Keratinocyte (primary cell): ENCODE measurements around the gene LMCD1. TPM values are rescaled to one million over a fixed set of nuclear protein-coding genes. Genes with fewer than 3 reads are reported as not detected.

Source experiments
- DNase-seq: peaks from one replicate; pipeline ENCODE4 v3.0.0-alpha.2; 2011; ENCODE audit warnings: low read depth, missing footprints, low spot score
- FAIRE-seq: peaks from 2 replicates; lab custom pipeline; 2011; peaks lifted over from hg19 to GRCh38; lab: Jason Lieb, UNC
- H2AFZ ChIP-seq: 2 replicates; pipeline ENCODE4 v1.6.0; 2012; ENCODE audit warnings: low read length, control low read depth, inconsistent platforms; ENCODE audit not compliant: control insufficient read depth
- H3K27ac ChIP-seq: 2 replicates; pipeline ENCODE4 v1.5.1; 2011; ENCODE audit warnings: low read length; ENCODE audit not compliant: control insufficient read depth, insufficient read depth
- H3K27me3 ChIP-seq: 3 replicates; pipeline ENCODE4 v1.6.0; 2011; ENCODE audit warnings: low read length; ENCODE audit not compliant: control insufficient read depth, insufficient read depth; ENCODE audit errors: extremely low read depth
- H3K36me3 ChIP-seq, 2 experiments: 2 replicates in 1 of 2; 3 replicates in 1 of 2; pipeline ENCODE4 v1.5.1; 2011; ENCODE audit warnings: low read length in 2 of 2, mild to moderate bottlenecking in 1 of 2; ENCODE audit not compliant: control insufficient read depth in 2 of 2, insufficient read depth in 2 of 2; ENCODE audit errors: extremely low read depth in 1 of 2
- H3K4me1 ChIP-seq: 3 replicates; pipeline ENCODE4 v1.5.1; 2011; ENCODE audit warnings: low read length; ENCODE audit not compliant: control insufficient read depth, insufficient read depth; ENCODE audit errors: extremely low read depth
- H3K4me2 ChIP-seq: 3 replicates; pipeline ENCODE4 v1.6.0; 2011; ENCODE audit warnings: low read depth, low read length; ENCODE audit not compliant: control insufficient read depth, insufficient read depth; ENCODE audit errors: extremely low read depth
- H3K4me3 ChIP-seq, 3 experiments: fragments of 200-600 bp in 1 of 3; sonication (generic) in 1 of 3; 2 replicates in 2 of 3; 3 replicates in 1 of 3; pipeline ENCODE4 v1.5.1; 2011 to 2016; ENCODE audit warnings: low read length in 3 of 3, mild to moderate bottlenecking in 3 of 3, control low read depth in 2 of 3, inconsistent platforms in 1 of 3, low read depth in 1 of 3, mixed read lengths in 1 of 3, mixed run types in 1 of 3, moderate library complexity in 1 of 3; ENCODE audit not compliant: control insufficient read depth in 2 of 3, insufficient read depth in 2 of 3; ENCODE audit errors: extremely low read depth in 1 of 3
- H3K79me2 ChIP-seq: 2 replicates; pipeline ENCODE4 v1.6.0; 2012; ENCODE audit warnings: low read length; ENCODE audit not compliant: control insufficient read depth, insufficient read depth
- H3K9ac ChIP-seq: 3 replicates; pipeline ENCODE4 v1.6.0; 2011; ENCODE audit warnings: low read length; ENCODE audit not compliant: control insufficient read depth, insufficient read depth; ENCODE audit errors: extremely low read depth
- H3K9me1 ChIP-seq: 3 replicates; pipeline ENCODE4 v1.6.0; 2011; ENCODE audit warnings: low read length; ENCODE audit not compliant: control insufficient read depth, insufficient read depth; ENCODE audit errors: extremely low read depth
- H3K9me3 ChIP-seq: 2 replicates; pipeline ENCODE4 v1.5.1; 2012; ENCODE audit warnings: low read depth, low read length; ENCODE audit not compliant: control insufficient read depth
- H4K20me1 ChIP-seq: 3 replicates; pipeline ENCODE4 v1.6.0; 2011; ENCODE audit warnings: low read length; ENCODE audit not compliant: control insufficient read depth, insufficient read depth; ENCODE audit errors: extremely low read depth
- EZH2 ChIP-seq: IDR thresholded peaks from one replicate; pipeline ENCODE4 v1.6.1; 2012; ENCODE audit warnings: inconsistent platforms, mild to moderate bottlenecking, low read length, moderate library complexity
- dilution Hi-C: fragments of 300-500 bp; cut with MboI; formaldehyde crosslinking; loops from one replicate; pipeline ENCODE4 v1.7.0; 2020; ENCODE audit warnings: low sequenced_read_pairs; ENCODE audit not compliant: extremely low pct_ligation_motif_present
- polyA plus RNA-seq, 5 experiments: library from polyadenylated mRNA; depleted of rRNA in 3 of 5; stranded (reverse) in 3 of 5; stranded (forward) in 1 of 5; unstranded in 1 of 5; fragments of >200 nt; gene quantifications; 1 replicate in 1 of 5; 2 replicates in 3 of 5; 3 replicates in 1 of 5; pipeline versions ENCODE4 v1.2.1 to v1.2.3, GENCODE V29; 2011 to 2012; ENCODE audit warnings: missing spikeins in 2 of 5, low read depth in 1 of 5, low replicate concordance in 1 of 5
- TF ChIP-seq, protein P1 (sequence below), 3 experiments: IDR thresholded peaks in 1 of 3; conservative IDR thresholded peaks in 1 of 3; optimal IDR thresholded peaks in 1 of 3; 2 replicates in 2 of 3; 3 replicates in 1 of 3; pipeline versions ENCODE3 to v1.5.1; 2011; ENCODE audit warnings: low read length in 3 of 3, mild to moderate bottlenecking in 3 of 3, moderate library complexity in 2 of 3, control low read depth in 1 of 3, inconsistent platforms in 1 of 3; ENCODE audit not compliant: insufficient read depth in 2 of 3; ENCODE audit errors: extremely low read depth in 1 of 3

Gene LMCD1
- polyA plus RNA-seq, 1 donor (not counting 4 experiments of a cell fraction or from before 2014, with no cell fraction given) = 3.7 TPM

DNA sequence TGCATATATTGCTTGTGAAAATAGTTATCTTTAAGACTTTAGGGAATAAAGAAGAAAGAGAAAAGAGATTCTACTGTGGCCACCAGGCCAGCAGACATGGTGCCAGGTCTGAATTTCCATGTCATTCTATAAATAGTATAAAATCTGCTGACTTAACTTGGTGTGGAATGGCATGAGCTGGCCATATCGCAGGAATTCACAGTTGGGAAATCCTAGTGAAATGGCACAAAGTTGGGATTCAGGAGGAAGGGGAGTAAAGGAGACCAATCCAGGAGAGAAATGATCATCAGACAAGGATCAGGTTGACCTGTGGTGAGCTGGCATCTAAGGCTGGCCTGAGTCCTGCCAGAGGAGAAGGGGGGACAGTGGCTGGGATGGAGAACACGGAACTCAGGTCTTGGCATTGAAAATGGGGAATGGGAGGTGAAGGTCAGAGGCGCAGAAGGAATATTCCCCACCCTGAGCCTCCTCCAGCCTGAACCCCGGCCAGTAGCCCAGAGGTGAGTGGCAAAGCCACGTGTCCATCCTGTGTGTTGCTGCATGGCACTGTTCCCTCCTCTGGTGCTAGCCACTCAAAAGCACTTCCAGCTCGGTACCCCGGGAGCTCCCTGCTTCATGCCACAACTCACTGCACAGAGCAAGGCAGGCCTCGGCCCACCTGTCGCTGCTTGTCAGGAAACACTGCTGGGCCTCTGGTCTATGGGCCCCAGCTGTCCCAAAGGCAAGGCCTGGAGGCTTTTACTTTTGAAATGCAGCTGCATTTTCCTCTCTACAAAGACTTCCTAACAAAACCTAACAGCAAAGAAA, 91.6 kb downstream of the LMCD1 start:
- no peak overlapping the region for H3K4me2 ChIP-seq
- no peaks in the 10 kb centered on the region for H3K79me2 ChIP-seq
- no peak overlapping the region for H3K27ac ChIP-seq
- H3K36me3 ChIP-seq = no peaks in the 10 kb centered on the region
- no peak overlapping the region for H2AFZ ChIP-seq
- H3K9ac ChIP-seq = no peak overlapping the region
- DNase-seq (no peak), FAIRE-seq (no peak)
- H3K9me3 ChIP-seq = no peaks in the 10 kb centered on the region
- no peak overlapping the region for H3K4me3 ChIP-seq
- H4K20me1 ChIP-seq = no peaks in the 10 kb centered on the region
- no peaks in the 10 kb centered on the region for H3K9me1 ChIP-seq
- H3K27me3 ChIP-seq = no peaks in the 10 kb centered on the region
- H3K4me1 ChIP-seq = peaks cover 20% of the 10 kb centered on the region
- dilution Hi-C loops = no loop called here
- no peak for TF ChIP-seq EZH2
- TF ChIP-seq, protein P1, sequence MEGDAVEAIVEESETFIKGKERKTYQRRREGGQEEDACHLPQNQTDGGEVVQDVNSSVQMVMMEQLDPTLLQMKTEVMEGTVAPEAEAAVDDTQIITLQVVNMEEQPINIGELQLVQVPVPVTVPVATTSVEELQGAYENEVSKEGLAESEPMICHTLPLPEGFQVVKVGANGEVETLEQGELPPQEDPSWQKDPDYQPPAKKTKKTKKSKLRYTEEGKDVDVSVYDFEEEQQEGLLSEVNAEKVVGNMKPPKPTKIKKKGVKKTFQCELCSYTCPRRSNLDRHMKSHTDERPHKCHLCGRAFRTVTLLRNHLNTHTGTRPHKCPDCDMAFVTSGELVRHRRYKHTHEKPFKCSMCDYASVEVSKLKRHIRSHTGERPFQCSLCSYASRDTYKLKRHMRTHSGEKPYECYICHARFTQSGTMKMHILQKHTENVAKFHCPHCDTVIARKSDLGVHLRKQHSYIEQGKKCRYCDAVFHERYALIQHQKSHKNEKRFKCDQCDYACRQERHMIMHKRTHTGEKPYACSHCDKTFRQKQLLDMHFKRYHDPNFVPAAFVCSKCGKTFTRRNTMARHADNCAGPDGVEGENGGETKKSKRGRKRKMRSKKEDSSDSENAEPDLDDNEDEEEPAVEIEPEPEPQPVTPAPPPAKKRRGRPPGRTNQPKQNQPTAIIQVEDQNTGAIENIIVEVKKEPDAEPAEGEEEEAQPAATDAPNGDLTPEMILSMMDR (optimal IDR thresholded peaks at IDR 0.05 in 1 of 3, IDR thresholded peaks at IDR 0.05 in 1 of 3, conservative IDR thresholded peaks at IDR 0.05 in 1 of 3; ENCODE audit: extremely low read depth in 1 of 3, insufficient read depth in 2 of 3, low read length in 3 of 3) = no peak

DNA sequence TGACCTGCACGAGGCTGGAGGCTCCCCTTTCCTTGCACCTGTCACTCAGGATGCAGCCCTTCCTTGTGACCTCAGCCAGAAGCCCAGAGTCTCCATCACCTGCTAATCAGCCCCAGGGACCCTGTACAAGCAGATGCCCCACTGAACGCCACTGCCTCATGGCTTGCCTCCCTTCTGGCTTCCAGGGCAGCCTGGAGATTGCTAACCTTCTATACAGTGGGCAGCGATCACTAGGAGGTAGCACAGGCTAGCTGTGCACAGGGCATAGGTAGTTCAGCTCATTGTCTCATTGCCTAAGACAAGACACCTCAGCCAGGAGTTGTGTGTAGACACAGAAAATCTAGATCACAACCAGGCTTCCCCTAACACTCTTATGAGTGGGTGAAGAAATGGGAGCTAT, 93.6 kb downstream of the LMCD1 start:
- no peak for TF ChIP-seq EZH2
- TF ChIP-seq, protein P1 (optimal IDR thresholded peaks at IDR 0.05 in 1 of 3, IDR thresholded peaks at IDR 0.05 in 1 of 3, conservative IDR thresholded peaks at IDR 0.05 in 1 of 3; ENCODE audit: extremely low read depth in 1 of 3, insufficient read depth in 2 of 3, low read length in 3 of 3) = no peak
- dilution Hi-C loops = no loop called here

More for the DNA sequence above, 93.6 kb downstream of the LMCD1 start:
- no peak overlapping the region for H3K9ac ChIP-seq
- H3K4me1 ChIP-seq = peaks cover 12% of the 10 kb centered on the region
- H3K27me3 ChIP-seq = no peaks in the 10 kb centered on the region
- H4K20me1 ChIP-seq = no peaks in the 10 kb centered on the region
- no peaks in the 10 kb centered on the region for H3K9me1 ChIP-seq
- DNase-seq (no peak), FAIRE-seq (no peak)
- H3K9me3 ChIP-seq = no peaks in the 10 kb centered on the region
- H2AFZ ChIP-seq = no peak overlapping the region
- no peak overlapping the region for H3K4me2 ChIP-seq
- no peak overlapping the region for H3K4me3 ChIP-seq
- no peaks in the 10 kb centered on the region for H3K36me3 ChIP-seq
- H3K79me2 ChIP-seq = no peaks in the 10 kb centered on the region
- H3K27ac ChIP-seq = no peak overlapping the region
